Activated CD4-positive, alpha-beta T cell treated with anti-CD3 and anti-CD28 coated beads for 1 hour (primary cell): Measurements from ENCODE around the gene TOR2A.
"Not testable (repeated sequence)": the region's sequence is repeated elsewhere in the genome, so short reads cannot be mapped to it uniquely, and the experiment has no call there.

ENCODE experiments used
- DNase-seq: peaks from one replicate; pipeline ENCODE4 v3.0.0-alpha.2; 2020

TOR2A gene

GRCh38 chr9:127734747-127735529, at the start of gene TOR2A:
Gene TOR2A, minus strand, starts transcription at chr9:127735294. Its CDS starts 24 bp downstream, at chr9:127735270.
- DNase-seq, result peak; percentile 97

- peak; percentile 43 for DNase-seq
These were observed 48.3 kb upstream of the TOR2A start for GRCh38 chr9:127783111-127784008.

- DNase-seq, result no peak
These were observed 46.7 kb upstream of the TOR2A start for GRCh38 chr9:127781806-127782205.

- not testable (repeated sequence) for DNase-seq
These were observed 45.8 kb upstream of the TOR2A start for GRCh38 chr9:127780909-127781308.

GRCh38 chr9:127780126-127780885, 45.2 kb upstream of the TOR2A start:
- no peak for DNase-seq

- DNase-seq, result peak; percentile 50
These were observed 44.3 kb upstream of the TOR2A start for GRCh38 chr9:127779136-127779981.

- DNase-seq, result no peak
These were observed 43.4 kb upstream of the TOR2A start, which contains the start of gene SH2D3C for GRCh38 chr9:127778280-127779135. Gene SH2D3C, minus strand, starts transcription at chr9:127778666. Its CDS starts 39 bp downstream, at chr9:127778627.

GRCh38 chr9:127777368-127777980, 42.4 kb upstream of the TOR2A start:
- no peak for DNase-seq

GRCh38 chr9:127776924-127777289, 41.8 kb upstream of the TOR2A start:
- no peak for DNase-seq

GRCh38 chr9:127776195-127776923, 41.3 kb upstream of the TOR2A start:
- peak; percentile 62 for DNase-seq

- DNase-seq, result no peak
These were observed 38.9 kb upstream of the TOR2A start for GRCh38 chr9:127773981-127774380.

- DNase-seq, result no peak
These were observed 38.2 kb upstream of the TOR2A start for GRCh38 chr9:127773272-127773671.

GRCh38 chr9:127772603-127773002, 37.5 kb upstream of the TOR2A start:
- no peak for DNase-seq

- DNase-seq, result no peak
These were observed 36.6 kb upstream of the TOR2A start for GRCh38 chr9:127771570-127772189.

GRCh38 chr9:127770905-127771569, 35.9 kb upstream of the TOR2A start:
- DNase-seq, result peak; percentile 96

- no peak for DNase-seq
These were observed 35.5 kb upstream of the TOR2A start for GRCh38 chr9:127770583-127770904.

- no peak for DNase-seq
These were observed 35.0 kb upstream of the TOR2A start for GRCh38 chr9:127769929-127770582.

GRCh38 chr9:127769101-127769500, 34.0 kb upstream of the TOR2A start:
- DNase-seq, result no peak
